ENCODE results near the gene CFDP1.
A peak's percentile ranks its signal among the peaks of the same experiment; 100 is the strongest.

Gene CFDP1

GRCh38 chr16:75432828-75433731 lies at the start of gene CFDP1:
CFDP1 (minus strand) TSS chr16:75433503; CDS start chr16:75433352, 151 bp downstream.
- DNase-seq = peak; percentile 94 to 99 (median 97)
- intact Hi-C loops (cut with DNase I) = loop anchor here (2.0 kb wide), 1 partner anchor 32 kb away; the partner anchor contains the start of gene TMEM170A

GRCh38 chr16:75482434-75483205 lies 49.3 kb upstream of the CFDP1 start:
- DNase-seq = peak in 1 of 10 donors; percentile 39
- intact Hi-C loops (cut with DNase I) = no loop called here

GRCh38 chr16:75481475-75481874 lies 48.2 kb upstream of the CFDP1 start:
- intact Hi-C loops (cut with DNase I) = no loop called here
- DNase-seq = peak in 1 of 10 donors; percentile 29

- intact Hi-C loops (cut with DNase I) = no loop called here
Observed at GRCh38 chr16:75479421-75479990, 46.2 kb upstream of the CFDP1 start.

GRCh38 chr16:75478480-75479345 lies 45.4 kb upstream of the CFDP1 start:
- intact Hi-C loops (cut with DNase I) = no loop called here
- peak in 1 of 10 donors; percentile 54 for DNase-seq

More at GRCh38 chr16:75479421-75479990, 46.2 kb upstream of the CFDP1 start:
- DNase-seq = peak in 1 of 10 donors; percentile 64

- peak in 1 of 10 donors; percentile 66 for DNase-seq
- intact Hi-C loops (cut with DNase I) = no loop called here
Observed at GRCh38 chr16:75477680-75478473, 44.6 kb upstream of the CFDP1 start.

GRCh38 chr16:75476817-75477216 lies 43.5 kb upstream of the CFDP1 start:
- intact Hi-C loops (cut with DNase I) = no loop called here
- DNase-seq = peak in 1 of 10 donors; percentile 21

- intact Hi-C loops (cut with DNase I) = no loop called here
- no peak for DNase-seq
Observed at GRCh38 chr16:75475420-75475847, 42.1 kb upstream of the CFDP1 start.

- peak in 2 of 10 donors; percentile 39 to 57 for DNase-seq
- intact Hi-C loops (cut with DNase I) = loop anchor here (5.0 kb wide), 1 partner anchor 289 kb away; no protein-coding TSS in a partner anchor
Observed at GRCh38 chr16:75472908-75473877, 39.9 kb upstream of the CFDP1 start.

- peak in 7 of 10 donors; percentile 50 to 89 (median 64) for DNase-seq
Observed at GRCh38 chr16:75471723-75472633, 38.7 kb upstream of the CFDP1 start.

GRCh38 chr16:75466760-75467159 lies 33.5 kb upstream of the CFDP1 start:
- DNase-seq = no peak
- intact Hi-C loops (cut with DNase I) = loop anchor here (10.0 kb wide), 1 partner anchor 158 kb away; the partner anchor contains the start of gene ADAT1

More at GRCh38 chr16:75471723-75472633, 38.7 kb upstream of the CFDP1 start:
- intact Hi-C loops (cut with DNase I) = loop anchor here (1.0 to 5.0 kb wide), 3 partner anchors 45 to 290 kb away; no protein-coding TSS in a partner anchor

GRCh38 chr16:75464122-75464918 lies 31.0 kb upstream of the CFDP1 start, which contains the start of gene TMEM170A:
TMEM170A (minus strand) TSS chr16:75464689; CDS start chr16:75464600, 89 bp downstream.
- intact Hi-C loops (cut with DNase I) = loop anchor here (2.0 to 10.0 kb wide), 2 partner anchors 32 to 160 kb away; partner anchors contain the start of genes ADAT1 and CFDP1
- DNase-seq = peak; percentile 97 to 100 (median 99)

GRCh38 chr16:75463389-75464121 lies 30.3 kb upstream of the CFDP1 start:
- DNase-seq = peak in 7 of 10 donors; percentile 18 to 89 (median 28)
- intact Hi-C loops (cut with DNase I) = loop anchor here (2.0 to 10.0 kb wide), 2 partner anchors 31 to 161 kb away; partner anchors contain the start of genes ADAT1 and CFDP1

GRCh38 chr16:75462806-75463205 lies 29.5 kb upstream of the CFDP1 start:
- intact Hi-C loops (cut with DNase I) = loop anchor here (10.0 kb wide), 1 partner anchor 162 kb away; the partner anchor contains the start of gene ADAT1
- peak in 1 of 10 donors; percentile 2 for DNase-seq

Data from posterior cingulate gyrus (tissue), 11 donors.